HG03457 (cell line): Measurements from ENCODE around the gene PDE10A.

ENCODE experiments used
- ATAC-seq: cut with Tn5 transposase; IDR thresholded peaks from one replicate; pipeline ENCODE4 v1.9.1; 2021; ENCODE audit warnings: moderate number of reproducible peaks; ENCODE audit not compliant: unreplicated experiment

Gene PDE10A

DNA sequence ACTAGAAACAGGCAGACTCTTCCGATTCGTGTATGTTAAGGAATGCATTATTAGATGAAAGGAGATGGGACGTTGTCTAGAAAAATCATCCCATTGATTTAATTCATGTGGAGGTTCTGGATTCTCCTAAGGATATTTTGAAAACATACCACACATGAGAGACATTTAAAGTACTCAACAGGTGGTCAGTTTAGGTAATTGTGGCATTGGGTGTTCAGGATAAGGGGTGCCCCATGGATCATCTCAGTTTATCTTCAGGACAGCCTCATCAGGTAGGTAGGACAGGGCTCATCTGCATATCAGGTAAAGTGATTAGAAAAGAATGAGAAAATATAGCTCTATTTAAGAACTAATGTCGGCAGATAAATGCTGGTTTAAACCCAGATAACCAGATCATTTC lies 15.9 kb upstream of the PDE10A start:
- ATAC-seq = no peak

DNA sequence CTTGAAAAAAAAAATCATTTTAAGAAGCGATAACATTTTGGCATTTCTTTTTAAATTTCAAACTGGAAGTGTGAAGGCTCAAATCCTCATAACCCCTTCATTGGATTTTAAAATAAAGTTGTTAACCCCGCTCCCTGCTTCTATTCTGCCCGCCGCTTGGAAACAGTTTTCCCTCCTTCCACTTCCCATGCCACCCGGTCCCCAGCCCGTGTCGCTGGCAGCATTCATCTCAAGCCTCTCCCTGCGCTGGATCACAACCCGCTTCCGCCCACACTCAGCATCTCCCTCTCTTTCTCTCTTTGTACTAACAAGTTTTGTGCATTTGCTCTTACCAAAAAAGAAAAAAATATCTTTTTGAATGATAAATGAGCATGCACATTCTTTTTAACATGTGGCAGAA lies 15.4 kb upstream of the PDE10A start:
- no peak for ATAC-seq

DNA sequence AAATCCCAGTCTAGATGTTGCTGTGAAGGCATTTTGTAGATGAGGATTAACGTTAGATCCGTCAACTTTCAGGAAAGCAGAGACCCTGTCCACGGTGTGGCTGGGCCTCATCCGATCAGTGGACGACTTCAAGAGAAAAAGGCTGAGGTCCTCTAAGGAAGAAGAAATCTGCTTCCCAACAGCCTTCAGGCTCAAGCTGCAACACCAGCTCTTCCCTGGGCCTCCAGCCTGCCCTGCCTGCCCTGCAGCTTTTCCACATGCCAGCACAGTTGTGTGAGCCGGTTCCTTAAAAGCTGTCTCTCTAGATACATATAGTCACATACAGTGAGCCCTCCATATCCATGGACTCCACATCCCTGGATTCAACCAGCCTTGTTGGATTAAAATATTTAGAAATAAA lies 14.1 kb upstream of the PDE10A start:
- no peak for ATAC-seq

DNA sequence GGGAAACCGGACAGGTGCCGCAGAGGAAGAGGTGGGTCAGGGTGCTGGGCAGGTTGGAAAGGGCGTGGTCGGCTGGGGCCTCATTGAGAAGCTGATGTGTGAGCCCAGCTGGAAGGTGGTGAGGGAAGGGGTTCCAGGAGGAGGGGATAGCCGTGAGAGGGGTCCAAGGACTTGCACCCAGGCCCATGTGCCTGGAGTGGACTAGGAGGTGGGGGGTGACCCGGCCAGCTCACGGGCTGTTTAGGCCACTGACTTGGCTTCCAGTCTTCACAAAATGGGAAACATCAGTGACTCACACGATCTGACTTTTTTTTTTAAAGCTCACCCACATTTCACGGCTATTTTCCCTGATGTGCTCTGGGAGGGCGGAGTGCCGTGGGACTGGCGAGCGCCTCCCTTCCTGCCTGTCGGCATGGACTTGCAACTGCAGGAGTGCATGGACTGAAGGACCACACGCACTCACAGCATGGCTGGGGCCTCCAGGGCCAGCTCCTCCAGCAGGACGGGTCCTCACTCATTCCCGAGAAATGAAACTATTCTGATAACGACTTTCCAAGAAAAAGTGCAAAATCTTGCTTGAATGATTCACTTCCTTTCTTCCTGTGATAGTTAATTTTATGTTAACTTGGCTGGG lies 13.5 kb upstream of the PDE10A start:
- ATAC-seq = no peak

DNA sequence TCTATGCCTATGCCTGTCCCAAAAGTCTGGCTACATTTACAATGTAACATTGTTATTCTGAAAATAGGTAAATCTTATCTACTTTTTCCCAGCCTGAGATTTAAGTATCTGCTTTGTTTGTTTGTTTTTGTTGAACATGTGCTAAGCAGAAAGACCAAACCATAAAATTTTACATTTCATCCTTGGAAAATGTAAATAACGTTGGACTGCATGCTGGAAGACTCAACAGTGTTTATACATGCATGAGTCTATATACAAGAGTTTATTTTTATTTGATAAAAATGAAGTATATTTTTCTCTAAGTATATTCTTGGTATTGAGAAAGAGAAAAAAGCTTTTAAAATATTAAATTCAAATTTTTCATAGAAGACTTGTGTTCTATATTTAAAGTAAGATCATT lies 12.1 kb upstream of the PDE10A start:
- ATAC-seq = no peak

DNA sequence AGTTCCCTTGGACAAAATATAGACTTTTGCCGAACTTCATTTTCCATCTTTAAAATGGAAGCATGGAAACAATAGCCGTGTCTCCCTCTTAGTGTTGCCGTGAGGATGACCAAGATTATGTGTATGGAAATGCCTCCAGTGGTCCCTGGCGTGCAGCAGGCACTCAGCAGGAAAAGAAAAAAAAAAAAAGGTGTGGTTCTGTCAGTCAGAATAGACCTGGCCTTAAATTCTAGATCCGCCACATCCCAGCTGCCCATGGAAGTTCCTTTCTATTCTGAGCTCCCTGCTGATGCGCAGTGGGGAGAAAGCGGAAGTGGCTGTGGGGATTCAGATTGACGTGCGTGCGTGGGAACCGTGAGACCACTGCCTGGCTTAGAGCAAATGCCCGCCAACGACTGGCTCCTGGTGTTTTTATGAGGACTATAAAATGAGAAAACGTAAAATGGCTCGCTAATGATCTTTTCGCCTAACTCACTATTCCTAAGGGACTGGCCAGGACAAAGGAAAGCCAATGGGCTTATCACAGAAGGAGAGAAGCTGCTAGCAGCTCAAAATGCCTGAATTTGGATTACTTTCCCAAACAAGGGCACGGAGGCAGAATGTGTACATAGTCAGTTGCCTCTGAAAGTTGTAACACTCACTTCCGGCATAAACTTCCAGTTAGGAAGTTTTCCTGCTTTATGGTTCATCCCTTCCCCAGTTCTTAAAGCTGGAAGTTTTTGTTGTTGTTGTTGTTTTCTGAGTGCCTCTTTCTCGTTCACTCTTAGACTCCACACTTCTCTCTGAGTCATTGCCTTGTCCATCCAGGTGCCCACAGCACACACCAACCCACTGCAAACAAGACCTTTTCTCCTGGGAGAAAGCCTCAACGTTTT lies 11.4 kb upstream of the PDE10A start:
- no peak for ATAC-seq

DNA sequence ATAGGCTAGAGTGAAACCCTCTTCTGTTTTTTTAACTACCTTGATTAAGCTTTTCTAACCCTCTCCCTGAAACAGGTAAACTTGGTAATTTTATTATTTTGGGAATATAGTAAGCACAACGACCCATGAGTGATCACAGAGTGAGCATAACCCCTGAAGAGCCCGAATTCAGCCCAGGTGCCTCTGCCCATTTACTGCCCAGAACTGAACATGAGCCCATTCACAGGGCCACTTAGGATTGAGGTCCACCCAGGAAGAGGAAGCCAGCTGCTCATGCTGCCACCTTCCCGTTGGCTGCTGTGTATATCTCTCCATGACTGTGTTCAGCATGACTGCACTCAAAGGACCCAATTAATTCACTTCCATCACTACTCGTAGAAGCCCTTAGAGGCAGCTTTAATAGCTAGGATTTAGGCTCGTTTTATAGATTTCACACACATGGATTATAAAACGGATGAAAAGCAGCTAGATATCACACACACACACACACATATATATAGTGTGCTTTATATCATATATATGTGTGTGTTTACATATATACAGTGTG lies 8.3 kb upstream of the PDE10A start:
- no peak for ATAC-seq

DNA sequence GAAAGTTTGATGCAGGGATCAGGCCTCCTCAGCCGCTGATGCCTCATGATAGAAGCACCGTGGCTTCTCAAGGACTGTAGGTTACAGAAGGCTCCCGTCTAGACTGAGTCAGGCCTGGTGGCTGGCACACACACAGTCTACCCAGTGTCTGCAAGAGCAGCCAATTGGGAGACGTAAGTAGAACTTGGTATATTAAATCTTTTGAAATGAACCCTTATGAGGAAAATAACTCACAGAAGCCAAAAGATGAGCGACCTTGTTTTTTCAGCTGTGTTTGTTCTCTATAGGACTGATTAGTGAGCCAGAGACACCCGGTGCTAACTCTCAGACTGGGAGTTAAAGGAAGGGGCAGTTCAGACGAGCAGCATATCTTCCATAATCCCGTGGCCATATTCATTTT lies 5.9 kb upstream of the PDE10A start:
- ATAC-seq = no peak

DNA sequence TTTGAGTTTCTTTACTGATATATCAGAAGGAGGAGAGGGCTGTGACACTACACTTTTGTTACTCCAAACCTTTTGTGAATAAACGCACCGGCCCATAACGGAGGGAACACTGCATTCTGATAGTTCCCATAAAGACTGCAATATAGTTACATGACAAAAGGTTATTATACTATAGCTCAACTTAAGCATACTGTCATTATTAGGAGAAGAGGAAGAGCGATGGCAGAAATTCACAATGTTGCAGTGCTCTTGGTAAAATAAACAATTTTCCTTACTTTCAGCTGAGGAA lies 2.3 kb upstream of the PDE10A start:
- ATAC-seq = no peak

DNA sequence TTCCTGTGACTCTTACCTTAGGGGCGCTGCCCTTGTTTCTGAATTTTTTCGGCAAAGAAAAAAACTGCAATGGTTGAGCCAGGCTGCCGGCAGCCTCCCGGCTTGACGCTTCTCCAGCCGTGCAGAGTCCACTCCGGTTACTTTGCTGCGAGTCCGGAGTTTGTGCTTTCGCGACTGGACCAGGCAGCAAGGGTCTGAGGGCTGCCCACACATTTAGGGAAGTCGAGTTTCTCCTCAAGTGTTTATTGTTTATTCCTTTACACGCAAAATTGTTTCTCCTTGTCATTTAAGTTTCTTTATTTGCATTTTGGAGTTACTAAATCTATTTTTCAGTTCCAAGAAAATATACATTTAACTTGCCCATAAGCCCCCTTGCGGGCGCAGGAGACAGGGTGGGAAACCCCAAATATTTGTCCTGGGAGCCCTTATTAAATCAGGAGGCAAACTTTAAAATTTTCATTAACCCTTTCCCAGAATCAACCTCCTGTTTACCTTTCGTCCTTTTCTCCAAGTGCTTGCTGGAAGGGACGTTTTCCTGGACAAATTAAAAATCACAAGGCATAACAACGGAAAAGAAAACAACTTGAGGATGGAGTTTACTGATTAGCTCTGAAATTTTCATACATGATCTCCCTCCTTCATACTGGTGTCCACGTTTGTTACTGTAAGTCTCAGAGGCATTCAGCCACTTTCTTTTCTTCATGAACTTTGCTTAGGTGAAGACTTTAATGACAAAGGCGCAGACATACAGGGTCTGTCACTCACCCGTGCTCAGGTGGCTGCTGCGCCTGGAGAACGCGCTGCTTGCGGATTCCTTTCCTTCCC lies 1.7 kb upstream of the PDE10A start:
- no peak for ATAC-seq

DNA sequence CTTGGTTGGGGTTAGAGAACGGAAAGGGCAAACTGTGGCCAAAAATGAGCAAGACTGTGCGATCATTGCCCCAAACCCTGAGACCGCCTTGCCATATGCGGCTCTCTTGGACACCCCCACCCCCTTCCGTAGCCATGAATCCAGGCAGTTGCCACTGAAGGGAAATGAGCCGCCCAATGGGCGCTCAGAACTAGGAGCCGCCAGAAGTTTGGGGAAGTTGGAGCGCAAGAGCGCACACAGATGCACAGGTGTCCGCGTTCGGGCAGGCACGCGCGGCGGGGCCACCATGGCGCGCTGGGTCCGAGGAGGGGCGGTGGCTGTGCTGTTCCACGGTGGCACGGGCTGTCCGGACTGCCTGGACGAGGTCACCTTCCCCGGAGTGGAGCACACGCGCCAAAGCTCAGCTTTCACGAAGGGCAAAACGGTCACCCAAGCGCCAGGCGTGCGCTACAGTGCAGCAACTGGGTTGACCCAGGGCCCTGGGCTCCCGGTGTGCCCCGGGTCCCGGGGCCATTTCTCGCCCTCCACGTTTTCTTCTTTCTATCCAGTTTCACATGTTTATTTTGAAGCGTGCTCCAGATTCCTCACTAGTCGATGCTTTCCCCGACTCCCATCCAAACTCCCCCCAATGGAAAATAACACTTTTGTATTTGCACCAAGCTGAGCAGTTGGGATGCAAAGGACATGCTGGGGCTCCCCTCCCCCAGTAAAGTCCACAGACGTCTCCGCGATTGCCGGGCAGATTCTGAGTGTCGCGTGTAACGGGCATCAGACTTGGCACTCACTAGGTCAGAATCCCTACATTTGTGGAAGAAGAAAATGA lies 906 bp upstream of the PDE10A start:
- no peak for ATAC-seq

DNA sequence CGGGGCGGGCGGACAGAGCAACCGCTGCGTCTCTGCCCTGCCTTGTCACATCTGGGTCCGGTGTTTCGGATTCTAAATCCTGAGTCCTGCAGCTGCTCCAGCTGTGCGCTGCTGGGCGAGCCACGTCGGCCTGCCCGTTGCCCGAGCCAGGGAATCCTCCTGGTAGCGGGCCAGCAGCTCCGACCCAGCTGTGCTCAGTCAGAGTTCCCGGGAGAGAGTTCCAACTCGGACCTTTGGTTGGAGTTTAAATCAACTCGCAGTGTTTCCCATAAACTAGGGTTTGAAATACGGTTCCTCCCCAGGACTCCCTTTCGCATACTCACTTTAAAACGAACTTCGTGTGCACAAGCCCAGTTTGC lies 315 bp upstream of the PDE10A start:
- no peak for ATAC-seq

DNA sequence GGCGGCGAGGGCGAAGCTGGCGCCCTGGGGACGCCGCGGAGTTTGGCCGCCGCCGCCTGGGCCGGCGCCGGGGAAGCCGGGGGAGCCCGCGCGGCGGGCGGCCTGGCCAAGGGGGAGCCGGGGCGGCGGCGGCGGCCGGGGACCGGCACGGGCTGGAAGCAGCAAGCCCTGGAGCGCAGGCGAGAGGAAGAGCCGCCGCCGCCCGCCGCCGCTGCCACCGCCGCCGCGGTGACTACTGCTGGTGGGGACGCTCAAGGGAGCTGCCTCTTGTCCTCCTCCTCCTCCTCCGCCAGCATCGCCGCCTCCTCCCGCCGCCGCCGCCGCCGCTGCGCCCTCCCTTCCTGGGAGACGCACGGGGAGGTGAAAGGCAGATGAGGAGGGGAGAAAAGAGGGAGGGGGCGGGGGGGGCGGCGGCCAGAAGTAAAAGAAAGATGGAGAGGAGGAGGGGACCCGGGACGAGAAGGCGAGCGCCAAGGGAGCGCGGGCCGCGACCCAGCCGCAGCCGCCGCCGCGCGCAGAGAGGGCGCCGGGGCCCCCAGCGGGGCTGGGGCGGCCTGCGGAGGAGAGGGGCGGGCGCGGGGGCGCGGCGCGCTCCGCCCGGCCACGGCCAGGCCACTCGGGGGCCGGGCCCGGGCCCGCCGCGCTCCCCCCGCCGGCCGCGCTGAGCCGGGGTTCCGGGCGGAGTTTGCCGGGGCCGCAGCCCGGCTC lies 846 bp downstream of the PDE10A start:
- ATAC-seq = no peak

DNA sequence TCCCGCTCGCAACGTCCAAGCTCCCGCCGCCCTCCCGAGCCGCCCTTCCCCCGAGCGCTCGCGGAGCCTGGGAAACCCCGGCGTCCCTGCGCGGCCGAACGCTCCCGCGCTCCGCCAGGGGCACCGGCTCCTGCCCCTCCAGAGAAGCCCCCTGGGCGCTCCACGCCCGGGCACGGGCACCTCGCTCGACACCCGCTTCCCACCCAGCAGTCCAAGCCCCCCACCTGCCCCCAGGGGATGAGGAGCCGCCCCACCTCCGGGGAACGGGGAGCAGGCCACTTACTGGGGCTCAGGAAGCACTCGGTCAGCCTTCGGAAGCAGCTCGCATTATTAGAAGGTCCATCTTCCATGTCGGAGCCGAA lies 1.4 kb downstream of the PDE10A start:
- no peak for ATAC-seq

DNA sequence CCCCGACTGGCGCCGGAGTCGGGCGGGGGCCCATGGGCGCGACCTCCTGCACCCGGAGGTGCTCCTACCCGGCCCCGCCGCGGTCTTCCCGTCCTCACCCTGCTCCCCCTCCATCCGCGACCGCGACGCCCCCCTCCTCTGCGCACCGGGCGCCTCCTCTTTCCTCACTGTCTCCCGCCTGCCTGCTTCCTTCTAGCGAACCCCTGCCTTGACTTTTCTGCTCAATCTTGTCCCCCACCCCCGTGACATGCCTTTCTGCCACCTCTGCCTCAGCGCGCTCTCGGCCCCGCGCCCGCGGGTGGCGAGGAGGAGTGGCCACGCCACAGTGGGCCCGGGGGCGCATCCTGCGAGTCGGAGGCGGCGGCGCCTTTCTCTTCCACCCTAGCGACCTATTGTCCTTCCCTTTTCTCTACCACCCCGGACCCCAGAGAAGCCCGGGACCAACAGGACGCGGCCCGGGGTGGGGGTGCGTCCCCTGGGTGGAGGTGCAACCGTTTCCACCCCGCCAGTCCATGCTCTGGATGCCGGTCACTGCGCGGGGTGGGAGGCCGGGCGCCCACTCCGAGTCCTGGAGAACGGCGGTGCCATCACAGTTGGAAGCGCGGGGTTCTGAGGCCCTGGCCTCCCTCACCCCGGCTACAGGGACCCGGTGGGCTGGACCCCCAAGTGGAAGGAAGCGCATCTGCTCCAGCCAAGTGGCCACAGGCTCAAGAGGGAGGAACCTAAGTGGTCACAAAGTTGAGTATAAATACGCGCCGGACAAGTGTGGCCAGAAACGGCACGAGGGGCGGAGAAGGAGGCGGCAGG lies 2.0 kb downstream of the PDE10A start:
- ATAC-seq = no peak

DNA sequence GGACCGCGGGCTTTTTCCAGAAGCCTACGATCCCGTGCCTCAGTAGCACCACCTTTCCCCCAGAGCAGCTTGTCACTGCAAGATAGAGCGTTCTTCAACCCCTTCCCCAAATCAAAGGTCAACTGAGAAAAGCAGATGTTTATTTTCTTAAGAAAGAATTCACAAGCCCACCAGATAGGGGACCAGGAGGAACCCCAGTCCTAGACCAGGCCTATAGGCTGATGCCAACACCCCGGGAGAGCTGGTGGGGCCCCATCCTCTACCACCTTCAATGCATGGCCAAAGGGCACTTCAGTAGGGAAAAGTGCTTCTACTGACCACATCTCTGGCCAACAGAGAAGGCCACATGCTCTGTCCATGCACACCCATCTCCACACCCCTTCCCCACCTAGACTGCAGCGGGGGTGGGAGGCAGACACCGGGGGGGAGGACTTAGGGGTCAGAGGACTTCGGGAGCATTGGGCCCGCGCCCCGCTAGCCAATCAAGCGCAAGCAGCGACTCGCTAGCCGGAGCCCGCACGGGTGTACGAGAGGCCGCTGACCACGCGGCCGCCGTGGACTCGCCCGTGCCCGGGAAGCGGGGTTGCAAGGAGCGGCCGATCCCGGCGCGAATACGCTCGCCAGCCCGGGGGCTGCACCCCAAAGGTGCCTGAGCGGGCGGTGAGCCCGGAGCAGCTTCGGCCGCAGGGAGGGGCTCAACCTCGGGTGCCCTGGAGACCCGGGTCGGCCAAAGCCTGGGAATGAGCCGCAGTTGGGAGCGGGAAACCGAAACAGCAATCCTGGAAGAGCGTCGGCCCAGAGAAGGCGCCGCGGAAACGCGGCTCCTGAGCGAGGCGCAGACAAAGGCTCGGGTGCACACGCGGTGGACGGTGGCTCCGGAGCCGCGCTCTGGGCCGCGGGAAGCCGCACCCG lies 2.8 kb downstream of the PDE10A start:
- ATAC-seq = no peak

DNA sequence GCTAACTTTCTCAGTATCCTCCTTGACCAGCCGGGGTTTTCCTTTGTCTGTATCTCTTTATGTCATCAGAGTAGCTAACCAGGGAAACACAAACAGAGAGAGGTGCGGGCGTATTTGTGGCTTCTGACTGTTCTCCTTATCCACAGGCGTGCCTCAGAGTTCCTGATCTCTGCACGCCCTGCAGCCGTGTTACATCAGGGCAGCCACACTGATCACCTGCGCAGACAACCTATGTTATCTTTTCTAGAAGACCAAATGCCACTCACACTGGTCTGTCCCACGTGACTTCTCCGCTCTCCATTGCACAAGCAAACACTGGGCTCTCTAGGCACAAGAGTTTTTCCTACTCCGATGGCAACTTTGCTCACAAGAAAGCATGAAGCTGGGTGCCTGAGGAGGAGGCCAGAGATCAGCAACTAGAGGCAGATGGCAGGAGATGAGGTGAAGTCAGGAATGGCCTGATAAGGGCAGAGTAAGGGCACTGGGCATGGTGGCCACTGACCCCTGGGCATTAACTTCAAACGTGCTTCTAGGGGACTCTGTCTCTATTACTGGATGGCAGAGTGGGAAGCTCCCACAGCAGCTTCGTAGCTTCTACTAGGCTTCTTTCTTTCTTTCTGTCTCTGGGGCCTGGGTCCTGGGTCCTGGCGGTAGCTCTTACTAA lies 4.5 kb downstream of the PDE10A start:
- no peak for ATAC-seq

DNA sequence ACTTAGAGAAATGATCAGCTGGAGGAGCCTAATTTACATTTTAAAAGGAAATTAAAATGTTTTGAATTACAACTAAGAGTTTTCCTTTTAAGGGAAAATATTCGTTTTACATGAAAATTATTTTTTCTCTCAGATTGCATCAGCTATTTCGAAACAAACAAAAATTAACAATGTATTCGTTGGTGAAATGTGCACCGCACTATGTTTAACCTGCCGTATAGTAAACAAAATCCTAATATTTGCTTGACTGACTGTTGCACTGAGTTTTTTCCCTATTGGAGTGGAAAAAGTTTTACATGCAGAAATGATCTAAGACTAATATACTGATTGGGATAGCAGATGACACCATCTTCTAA lies 5.7 kb downstream of the PDE10A start:
- ATAC-seq = no peak
